ENCODE results near the gene TUBB1.

The TUBB1 gene

DNA sequence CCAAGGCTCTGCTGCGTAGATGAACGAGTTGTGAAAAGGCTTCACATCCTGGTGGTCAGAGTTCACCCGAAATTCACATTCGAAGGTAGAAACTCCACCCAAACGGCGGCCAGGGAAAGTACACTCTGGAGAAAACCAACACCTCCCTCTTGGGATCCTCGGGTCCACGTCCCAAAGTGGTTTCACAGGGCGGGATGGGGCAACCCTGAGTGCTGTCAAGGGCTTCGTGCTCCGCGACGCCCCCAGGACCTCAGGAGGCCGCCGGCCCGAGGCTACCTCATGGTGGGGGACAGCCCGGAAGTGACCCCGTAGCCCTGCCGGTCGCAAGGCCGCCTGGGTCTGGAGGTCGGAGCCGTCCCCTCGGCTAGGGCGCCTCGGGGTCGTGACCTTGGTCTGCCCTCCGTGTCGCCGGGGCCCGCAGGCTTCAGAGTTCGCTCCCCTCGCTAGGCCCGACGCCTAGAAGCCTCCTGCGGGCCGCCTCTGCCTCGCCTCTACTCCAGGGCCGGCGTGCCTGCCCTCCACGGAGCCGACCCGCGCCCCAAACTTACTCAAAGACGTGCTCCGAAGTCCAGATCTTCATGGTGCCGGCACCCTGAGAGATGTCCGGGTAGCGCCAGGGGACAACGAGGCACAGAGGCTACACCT lies 23.0 kb downstream of the TUBB1 start, which contains the start of gene PRELID3B (continued):
- TF ChIP-seq ZBTB10 (tag by site-specific recombination; IDR thresholded peaks at IDR 0.05) (peak; percentile 86), ZNF629 (tag by site-specific recombination; IDR thresholded peaks at IDR 0.05) (peak; percentile 18; the same call in 1 of the 2 replicates)

DNA sequence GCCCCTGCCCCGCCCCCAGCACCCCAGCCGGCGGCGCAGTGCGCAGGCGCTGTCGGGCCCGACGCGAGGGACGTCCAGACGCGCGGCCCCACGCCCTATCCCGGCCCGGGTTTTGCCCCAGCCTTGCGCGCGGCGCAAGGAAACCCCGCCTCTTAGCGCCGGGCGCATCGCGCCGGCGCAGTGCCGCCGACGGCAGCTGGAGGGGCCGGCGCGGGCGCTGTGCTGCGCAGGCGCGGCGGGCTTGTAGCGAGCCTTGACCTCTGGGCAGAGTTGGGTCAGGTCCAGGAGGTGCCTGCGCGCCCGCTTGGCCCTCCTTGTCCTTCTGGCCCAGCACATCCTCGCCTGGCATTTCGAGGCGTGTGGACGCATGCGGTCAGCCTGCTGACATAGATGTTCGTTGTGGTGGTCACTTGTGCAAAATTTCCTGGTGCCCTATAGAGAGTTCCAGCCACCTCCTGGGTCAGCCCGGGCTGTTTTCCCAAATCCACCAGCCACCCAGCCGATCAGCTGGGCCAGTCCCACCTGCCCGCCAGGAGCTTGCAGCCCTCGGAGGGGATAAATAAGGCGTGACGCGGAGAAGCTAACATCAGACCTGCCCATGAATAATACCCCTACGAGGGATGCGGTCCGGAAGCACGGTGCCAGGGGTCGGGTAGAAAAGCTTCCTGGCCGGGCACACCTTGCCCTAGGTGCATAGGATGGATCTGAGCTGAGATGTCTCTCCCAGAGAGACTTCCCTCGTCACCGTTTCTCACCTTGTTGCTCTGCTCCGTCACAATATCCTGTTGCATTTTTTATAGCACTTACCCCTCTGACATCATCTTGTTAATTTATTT lies 23.8 kb downstream of the TUBB1 start:
- peaks cover 0 to 21% of the 10 kb centered on the region in 2 experiments; a peak in 1 of 3 replicates for H3K36me3 ChIP-seq (ENCODE audit: control insufficient read depth in 2 of 2, insufficient read depth in 1 of 2, low read length in 2 of 2)
- H3K4me1 ChIP-seq (ENCODE audit: control insufficient read depth, insufficient read depth, low read length) = peaks cover 2% of the 10 kb centered on the region; the same call in 1 of the 2 replicates
- POLR2A ChIA-PET = interaction anchor here (0.6 to 3.6 kb wide), 5 partner anchors 9 to 180 kb away, joined by 3 to 28 read pairs (median 4); partner anchors contain the start of gene ATP5F1E
- CTCF ChIA-PET = interaction anchor here (0.6 to 0.7 kb wide), 3 partner anchors 11 to 385 kb away, joined by 3 read pairs; no protein-coding TSS in a partner anchor
- H3K9me3 ChIP-seq (ENCODE audit: control insufficient read depth, insufficient read depth, low read depth, low read length) = no peaks in the 10 kb centered on the region
- H3K27ac ChIP-seq (ENCODE audit: extremely low read depth, low read depth, low read length) = peak overlapping the region; percentile 10; the same call in 1 of the 2 replicates
- peak; percentile 48; the same call in 1 of the 2 replicates for TF ChIP-seq ZNF335 (tag by site-specific recombination; conservative IDR thresholded peaks at IDR 0.05)
- no peak for TF ChIP-seq TCF7L2 (IDR thresholded peaks at IDR 0.05; ENCODE audit: borderline replicate concordance, low read depth, low read length)
- TF ChIP-seq, protein P1, sequence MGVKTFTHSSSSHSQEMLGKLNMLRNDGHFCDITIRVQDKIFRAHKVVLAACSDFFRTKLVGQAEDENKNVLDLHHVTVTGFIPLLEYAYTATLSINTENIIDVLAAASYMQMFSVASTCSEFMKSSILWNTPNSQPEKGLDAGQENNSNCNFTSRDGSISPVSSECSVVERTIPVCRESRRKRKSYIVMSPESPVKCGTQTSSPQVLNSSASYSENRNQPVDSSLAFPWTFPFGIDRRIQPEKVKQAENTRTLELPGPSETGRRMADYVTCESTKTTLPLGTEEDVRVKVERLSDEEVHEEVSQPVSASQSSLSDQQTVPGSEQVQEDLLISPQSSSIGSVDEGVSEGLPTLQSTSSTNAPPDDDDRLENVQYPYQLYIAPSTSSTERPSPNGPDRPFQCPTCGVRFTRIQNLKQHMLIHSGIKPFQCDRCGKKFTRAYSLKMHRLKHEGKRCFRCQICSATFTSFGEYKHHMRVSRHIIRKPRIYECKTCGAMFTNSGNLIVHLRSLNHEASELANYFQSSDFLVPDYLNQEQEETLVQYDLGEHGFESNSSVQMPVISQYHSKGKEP (tag by site-specific recombination; IDR thresholded peaks at IDR 0.05) = no peak
- 0 out of 2 replicates have a peak, but pooled peaks have one; percentile 17 for TF ChIP-seq KLF10 (tag by site-specific recombination; IDR thresholded peaks at IDR 0.05)
- TF ChIP-seq ZNF701 (tag by site-specific recombination; IDR thresholded peaks at IDR 0.05) = no peak
- peak; percentile 98 for TF ChIP-seq SCRT2 (tag by site-specific recombination; IDR thresholded peaks at IDR 0.05)
- no peak for TF ChIP-seq ZNF114 (tag by site-specific recombination; IDR thresholded peaks at IDR 0.05)
- TF ChIP-seq ZNF362 (tag by site-specific recombination; IDR thresholded peaks at IDR 0.05) = 0 out of 2 replicates have a peak, but pooled peaks have one; percentile 12
- no peak for TF ChIP-seq GLI2 (tag by site-specific recombination; IDR thresholded peaks at IDR 0.05; ENCODE audit: borderline replicate concordance, low read depth)
- TF ChIP-seq ZBTB21 (tag by site-specific recombination; IDR thresholded peaks at IDR 0.05) = peak; percentile 68; the same call in 1 of the 2 replicates
- TF ChIP-seq ZNF391 (tag by site-specific recombination; IDR thresholded peaks at IDR 0.05; ENCODE audit: borderline replicate concordance, low read depth) = no peak
- TF ChIP-seq ZNF747 (tag by site-specific recombination; IDR thresholded peaks at IDR 0.05) = no peak
- TF ChIP-seq HIC1 (tag by site-specific recombination; IDR thresholded peaks at IDR 0.05) = peak; percentile 71
- no peak for TF ChIP-seq YY2 (tag by site-specific recombination; IDR thresholded peaks at IDR 0.05)
- peak; percentile 65; the same call in 1 of the 2 replicates for TF ChIP-seq SCRT1 (tag by site-specific recombination; IDR thresholded peaks at IDR 0.05; ENCODE audit: borderline replicate concordance)
- TF ChIP-seq SP2 (tag by site-specific recombination; IDR thresholded peaks at IDR 0.05) = peak; percentile 43; the same call in 1 of the 2 replicates
- TF ChIP-seq ZNF529 (tag by site-specific recombination; IDR thresholded peaks at IDR 0.05; ENCODE audit: insufficient replicate concordance) = no peak
- 0 out of 2 replicates have a peak, but pooled peaks have one; percentile 4 for TF ChIP-seq ZNF561 (tag by site-specific recombination; IDR thresholded peaks at IDR 0.05; ENCODE audit: borderline replicate concordance)
- peak; percentile 76 for TF ChIP-seq ZBTB8A (tag by site-specific recombination; IDR thresholded peaks at IDR 0.05)
- TF ChIP-seq ZBTB26 (tag by site-specific recombination; optimal IDR thresholded peaks at IDR 0.05) = peak; percentile 48
- TF ChIP-seq KLF16 (tag by site-specific recombination; IDR thresholded peaks at IDR 0.05) = no peak
- no peak for TF ChIP-seq ZNF768 (tag by site-specific recombination; IDR thresholded peaks at IDR 0.05)
- peak overlapping the region; percentile 90 for H3K4me3 ChIP-seq (ENCODE audit: low read depth, low read length)
